Measurements from ENCODE around the gene PF4V1.

DNA sequence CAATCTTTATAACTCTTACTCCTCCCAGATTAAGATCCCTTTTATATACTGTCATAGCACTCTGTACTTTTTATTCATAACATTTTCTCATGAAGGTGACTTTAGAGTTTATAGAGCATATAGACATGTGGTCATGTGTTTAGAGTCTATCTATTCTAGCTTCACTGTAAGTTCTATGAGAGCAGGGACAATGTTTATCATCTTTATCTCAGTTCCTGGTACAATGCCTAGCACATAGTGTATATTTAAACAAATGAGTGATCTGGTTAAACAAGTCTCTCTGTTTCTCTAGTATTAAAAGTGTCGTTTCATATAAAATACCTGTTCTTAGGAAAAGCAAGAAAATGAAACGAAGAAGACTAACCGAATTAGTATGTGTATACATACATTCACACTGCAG, 13.4 kb upstream of the PF4V1 start:
- TF ChIP-seq, protein P1, sequence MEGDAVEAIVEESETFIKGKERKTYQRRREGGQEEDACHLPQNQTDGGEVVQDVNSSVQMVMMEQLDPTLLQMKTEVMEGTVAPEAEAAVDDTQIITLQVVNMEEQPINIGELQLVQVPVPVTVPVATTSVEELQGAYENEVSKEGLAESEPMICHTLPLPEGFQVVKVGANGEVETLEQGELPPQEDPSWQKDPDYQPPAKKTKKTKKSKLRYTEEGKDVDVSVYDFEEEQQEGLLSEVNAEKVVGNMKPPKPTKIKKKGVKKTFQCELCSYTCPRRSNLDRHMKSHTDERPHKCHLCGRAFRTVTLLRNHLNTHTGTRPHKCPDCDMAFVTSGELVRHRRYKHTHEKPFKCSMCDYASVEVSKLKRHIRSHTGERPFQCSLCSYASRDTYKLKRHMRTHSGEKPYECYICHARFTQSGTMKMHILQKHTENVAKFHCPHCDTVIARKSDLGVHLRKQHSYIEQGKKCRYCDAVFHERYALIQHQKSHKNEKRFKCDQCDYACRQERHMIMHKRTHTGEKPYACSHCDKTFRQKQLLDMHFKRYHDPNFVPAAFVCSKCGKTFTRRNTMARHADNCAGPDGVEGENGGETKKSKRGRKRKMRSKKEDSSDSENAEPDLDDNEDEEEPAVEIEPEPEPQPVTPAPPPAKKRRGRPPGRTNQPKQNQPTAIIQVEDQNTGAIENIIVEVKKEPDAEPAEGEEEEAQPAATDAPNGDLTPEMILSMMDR (IDR thresholded peaks at IDR 0.05): no peak
- no peak for TF ChIP-seq POLR2A (IDR thresholded peaks at IDR 0.05)

All from adrenal gland (tissue), 5 donors.